ENCODE data around the gene CHAF1A. TPM values are rescaled to one million over a fixed set of nuclear protein-coding genes. Genes with fewer than 3 reads are reported as not detected.

CHAF1A gene
- total and polyA plus RNA-seq, 10 donors = 3.8 to 17.9 (median 10.0) TPM

DNA sequence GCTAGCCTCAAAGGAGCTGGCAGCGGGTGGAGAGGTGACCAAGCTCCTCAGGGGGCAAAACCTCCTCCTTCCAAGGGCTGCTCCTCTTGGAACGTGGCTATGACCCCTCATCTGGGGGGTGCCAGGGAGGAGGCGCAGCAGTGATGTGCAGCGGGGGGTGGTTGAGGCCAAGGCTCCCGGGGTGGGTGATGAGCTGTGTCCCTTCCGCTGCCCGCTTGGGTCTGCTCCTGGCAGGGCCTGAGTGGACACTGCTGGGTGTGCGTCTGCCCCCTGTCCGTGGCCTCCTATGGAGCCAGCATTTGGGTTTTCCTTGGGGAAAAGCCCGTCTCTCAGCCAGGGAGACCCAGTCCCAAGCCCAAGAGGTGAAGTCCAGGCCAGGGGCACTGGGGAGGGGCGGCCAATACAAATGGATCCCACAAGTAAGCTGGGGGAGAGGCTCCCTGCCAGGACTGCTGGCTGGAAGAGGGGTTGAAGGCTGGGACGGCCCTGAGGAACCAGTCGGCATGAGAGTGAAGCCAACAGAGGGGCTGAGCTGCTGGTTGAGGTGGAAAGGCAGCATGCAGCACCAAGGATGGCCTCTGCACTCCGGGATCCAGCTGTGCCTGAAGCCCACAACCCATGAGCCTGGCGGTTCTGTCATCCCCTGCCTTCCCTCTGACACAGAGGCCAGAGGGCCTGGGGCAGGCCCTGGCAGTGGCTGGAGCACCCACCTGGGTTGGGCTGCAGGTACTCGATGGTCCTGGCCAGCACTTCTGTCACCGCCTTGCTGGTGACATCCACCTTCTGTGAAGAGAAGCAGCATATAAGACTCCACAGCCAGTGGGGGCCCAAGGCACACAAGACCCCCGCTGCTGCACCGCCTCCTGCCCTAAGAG is 36.4 kb upstream of the CHAF1A start:
- Histone ChIP-seq H3K27ac (peak overlapping the region in 3 of 8 donors; percentile 1 to 92 (median 87)), H3K9me3 (no peaks in the 10 kb centered on the region), H3K27me3 (replicated peaks in 1 of 7) (no peaks in the 10 kb centered on the region), H3K4me3 (no peak overlapping the region), H3K36me3 (peaks cover 4 to 74% (median 58%) of the 10 kb centered on the region in 6 donors), H3K4me1 (peaks cover 34 to 49% (median 36%) of the 10 kb centered on the region in 6 donors)
- TF ChIP-seq, protein P1, sequence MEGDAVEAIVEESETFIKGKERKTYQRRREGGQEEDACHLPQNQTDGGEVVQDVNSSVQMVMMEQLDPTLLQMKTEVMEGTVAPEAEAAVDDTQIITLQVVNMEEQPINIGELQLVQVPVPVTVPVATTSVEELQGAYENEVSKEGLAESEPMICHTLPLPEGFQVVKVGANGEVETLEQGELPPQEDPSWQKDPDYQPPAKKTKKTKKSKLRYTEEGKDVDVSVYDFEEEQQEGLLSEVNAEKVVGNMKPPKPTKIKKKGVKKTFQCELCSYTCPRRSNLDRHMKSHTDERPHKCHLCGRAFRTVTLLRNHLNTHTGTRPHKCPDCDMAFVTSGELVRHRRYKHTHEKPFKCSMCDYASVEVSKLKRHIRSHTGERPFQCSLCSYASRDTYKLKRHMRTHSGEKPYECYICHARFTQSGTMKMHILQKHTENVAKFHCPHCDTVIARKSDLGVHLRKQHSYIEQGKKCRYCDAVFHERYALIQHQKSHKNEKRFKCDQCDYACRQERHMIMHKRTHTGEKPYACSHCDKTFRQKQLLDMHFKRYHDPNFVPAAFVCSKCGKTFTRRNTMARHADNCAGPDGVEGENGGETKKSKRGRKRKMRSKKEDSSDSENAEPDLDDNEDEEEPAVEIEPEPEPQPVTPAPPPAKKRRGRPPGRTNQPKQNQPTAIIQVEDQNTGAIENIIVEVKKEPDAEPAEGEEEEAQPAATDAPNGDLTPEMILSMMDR (IDR thresholded peaks at IDR 0.05 in 8 of 11, conservative IDR thresholded peaks at IDR 0.05 in 3 of 11) = no peak
- peak in 1 of 3 donors; percentile 6 for TF ChIP-seq POLR2AphosphoS5 (IDR thresholded peaks at IDR 0.05)
- 89 to 97% (median 95%) methylated on average over 12 to 19 of the region's 19 CpGs for WGBS, 5 donors
- intact Hi-C loops (cut with DNase I; ENCODE audit: low total_unique reads) = no loop called here
- peak; percentile 71 for DNase-seq

DNA sequence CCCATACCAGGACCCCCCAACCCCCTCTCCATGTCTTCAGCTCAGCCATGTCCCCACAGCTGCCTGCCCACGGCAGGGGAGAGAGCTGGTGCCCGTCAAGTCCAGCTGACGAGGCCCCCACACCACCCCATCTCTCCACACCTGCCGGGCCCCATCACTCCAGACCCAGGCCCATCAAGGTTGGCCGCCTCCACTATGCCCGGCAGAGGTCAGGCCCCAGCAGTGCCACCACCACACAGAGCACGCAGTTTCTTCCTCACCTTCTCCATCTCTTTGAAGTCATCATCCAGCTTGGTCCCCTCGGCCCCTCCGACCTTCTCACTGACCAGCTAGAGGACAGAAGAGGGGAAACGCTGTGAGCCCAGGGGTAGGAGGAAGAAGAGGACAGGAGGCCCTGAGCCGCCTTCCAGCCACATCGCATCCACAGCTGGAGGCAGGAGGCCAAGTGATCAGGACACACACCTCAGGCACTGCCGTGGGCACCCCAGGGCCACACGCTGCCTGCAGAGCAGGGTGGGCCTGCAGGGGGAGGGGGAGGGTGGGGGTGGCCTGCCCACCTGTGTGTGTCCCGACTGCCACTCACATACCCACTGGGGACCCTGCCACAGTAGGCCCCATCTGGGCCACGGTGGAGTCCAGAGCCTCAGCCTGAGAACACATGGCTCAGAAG is 35.6 kb upstream of the CHAF1A start:
- no peak overlapping the region for H3K4me3 ChIP-seq
- 91 to 95% (median 93%) methylated on average over 15 to 16 of the region's 16 CpGs for WGBS, 5 donors
- H3K36me3 ChIP-seq = peaks cover 4 to 74% (median 50%) of the 10 kb centered on the region in 6 donors
- peak; percentile 63 for DNase-seq
- H3K27me3 ChIP-seq (replicated peaks in 1 of 7) = no peaks in the 10 kb centered on the region
- H3K4me1 ChIP-seq = peaks cover 42 to 55% (median 44%) of the 10 kb centered on the region in 6 donors
- intact Hi-C loops (cut with DNase I; ENCODE audit: low total_unique reads) = no loop called here
- peak overlapping the region in 4 of 8 donors; percentile 85 to 92 (median 88) for H3K27ac ChIP-seq
- TF ChIP-seq POLR2AphosphoS5 (IDR thresholded peaks at IDR 0.05) = peak in 2 of 3 donors; percentile 5 to 50
- TF ChIP-seq, protein P1 (IDR thresholded peaks at IDR 0.05 in 8 of 11, conservative IDR thresholded peaks at IDR 0.05 in 3 of 11) = no peak
- H3K9me3 ChIP-seq = no peaks in the 10 kb centered on the region

DNA sequence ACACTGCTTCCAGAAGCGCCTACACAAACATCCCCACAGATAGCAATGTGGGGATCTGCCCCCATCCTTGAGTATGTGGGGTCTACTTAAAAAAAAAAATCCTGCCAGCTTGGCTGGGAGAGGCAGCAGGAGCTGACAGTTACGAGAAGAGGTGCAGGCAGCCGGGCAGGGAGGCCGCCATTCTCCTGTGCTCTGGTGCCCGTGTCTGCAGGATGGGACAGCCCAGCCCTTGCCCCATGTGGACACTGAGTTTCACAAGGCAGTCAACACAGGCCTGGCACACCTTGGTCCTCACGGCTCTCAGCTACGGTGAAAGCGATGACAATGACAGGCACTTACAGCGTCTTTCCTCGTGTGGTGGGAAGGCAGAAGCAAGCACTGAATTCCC is 35.1 kb upstream of the CHAF1A start:
- intact Hi-C loops (cut with DNase I; ENCODE audit: low total_unique reads) = no loop called here
- Histone ChIP-seq H3K9me3 (no peaks in the 10 kb centered on the region), H3K27me3 (replicated peaks in 1 of 7) (no peaks in the 10 kb centered on the region), H3K4me3 (no peak overlapping the region), H3K4me1 (peaks cover 46 to 60% (median 49%) of the 10 kb centered on the region in 6 donors), H3K36me3 (peaks cover 1 to 72% (median 45%) of the 10 kb centered on the region in 6 donors), H3K27ac (peak overlapping the region in 5 of 8 donors; percentile 85 to 92 (median 88))
- TF ChIP-seq POLR2A (IDR thresholded peaks at IDR 0.05) = no peak
- TF ChIP-seq, protein P1 (IDR thresholded peaks at IDR 0.05 in 8 of 11, conservative IDR thresholded peaks at IDR 0.05 in 3 of 11) = no peak
- TF ChIP-seq POLR2AphosphoS5 (IDR thresholded peaks at IDR 0.05) = no peak
- peak; percentile 65 for DNase-seq
- 90 to 95% (median 94%) methylated on average over 10 of the region's 10 CpGs for WGBS, 5 donors

DNA sequence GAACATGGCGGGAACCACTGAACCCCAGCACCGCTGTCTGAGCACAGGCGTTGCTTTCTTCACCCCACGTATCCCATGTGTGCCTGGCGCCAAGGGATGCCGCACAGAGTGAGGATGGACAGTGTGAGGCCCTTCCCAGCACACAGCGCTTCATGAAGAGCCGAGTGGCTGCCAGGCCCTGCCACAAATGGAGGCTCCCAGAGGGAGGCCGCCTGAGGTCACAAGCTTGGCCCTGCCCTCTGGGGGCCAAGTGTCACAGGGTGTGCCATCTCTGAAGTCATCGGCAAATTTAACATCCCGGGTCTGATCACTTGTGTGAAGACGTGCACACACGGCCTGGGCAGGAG is 34.7 kb upstream of the CHAF1A start:
- intact Hi-C loops (cut with DNase I; ENCODE audit: low total_unique reads) = no loop called here
- 82 to 88% (median 83%) methylated on average over 7 to 13 of the region's 13 CpGs for WGBS, 5 donors
- Histone ChIP-seq H3K27me3 (replicated peaks in 1 of 7) (no peaks in the 10 kb centered on the region), H3K4me1 (peaks cover 51 to 64% (median 53%) of the 10 kb centered on the region in 6 donors), H3K9me3 (no peaks in the 10 kb centered on the region), H3K27ac (peak overlapping the region in 7 of 8 donors; percentile 77 to 92 (median 87)), H3K36me3 (peaks cover 0 to 72% (median 41%) of the 10 kb centered on the region in 6 donors), H3K4me3 (no peak overlapping the region)
- TF ChIP-seq, protein P1 (IDR thresholded peaks at IDR 0.05 in 8 of 11, conservative IDR thresholded peaks at IDR 0.05 in 3 of 11) = no peak
- TF ChIP-seq POLR2A (IDR thresholded peaks at IDR 0.05) (no peak), POLR2AphosphoS5 (IDR thresholded peaks at IDR 0.05) (no peak)
- no peak for DNase-seq
